ENCODE measurements around the gene PRDM16. TPM values are rescaled to one million over a fixed set of nuclear protein-coding genes. Genes with fewer than 3 reads are reported as not detected.

The PRDM16 gene
- total RNA-seq, 1 experiment from 2014 or later: 6.1 TPM

DNA sequence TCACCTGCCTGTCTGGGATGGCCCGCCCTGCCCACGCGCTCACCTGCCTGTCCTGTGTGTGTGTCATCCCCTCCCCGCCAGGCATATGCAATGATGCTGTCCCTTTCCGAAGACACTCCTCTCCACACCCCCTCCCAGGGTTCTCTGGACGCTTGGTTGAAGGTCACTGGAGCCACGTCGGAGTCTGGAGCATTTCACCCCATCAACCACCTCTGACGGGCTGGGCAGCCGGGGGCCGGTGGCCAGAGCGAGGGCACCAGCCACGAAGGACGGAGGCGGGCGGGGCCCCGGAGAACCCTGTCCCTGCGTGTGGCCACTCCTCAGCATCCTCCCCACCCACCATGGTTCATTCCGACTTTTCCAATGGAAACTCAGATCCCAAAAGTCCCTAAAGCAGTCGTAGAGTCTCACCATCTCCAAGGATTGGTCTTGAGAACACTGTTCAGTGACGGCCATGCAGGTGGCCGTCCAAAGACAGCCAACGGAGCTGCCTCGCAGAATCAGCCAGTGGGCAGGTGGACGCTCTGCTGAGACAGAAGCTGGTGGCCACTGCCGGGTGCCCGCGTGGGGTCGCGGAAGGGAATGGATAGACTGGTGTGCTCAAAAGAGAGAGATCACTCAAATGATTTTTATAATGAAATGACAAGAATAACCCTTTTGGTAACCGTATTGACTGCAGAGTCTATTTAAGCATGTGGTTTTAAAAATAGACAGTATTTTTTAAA lies 364.8 kb downstream of the PRDM16 start:
- Histone ChIP-seq H3K9me3 (ENCODE audit: control insufficient read depth in 1 of 2, insufficient read depth in 1 of 2, low read depth in 1 of 2, low read length in 2 of 2) (no peaks in the 10 kb centered on the region), H3K4me2 (ENCODE audit: low read length) (no peak overlapping the region), H3K36me3 (ENCODE audit: control insufficient read depth in 1 of 2, insufficient read depth in 2 of 2, low read length in 2 of 2) (no peaks in the 10 kb centered on the region), H3K27me3 (ENCODE audit: insufficient read depth, low read length) (no peaks in the 10 kb centered on the region), H2AFZ (ENCODE audit: low read depth, low read length, poor library complexity, severe bottlenecking) (no peak overlapping the region), H3K27ac (ENCODE audit: low read depth, low read length) (no peak overlapping the region), H3K4me3 (replicated peaks in 1 of 2; ENCODE audit: low read depth in 1 of 2, low read length in 2 of 2) (no peak overlapping the region), H4K20me1 (ENCODE audit: insufficient read depth) (no peaks in the 10 kb centered on the region), H3K9ac (ENCODE audit: low read length) (no peak overlapping the region), H3K9me2 (ENCODE audit: insufficient read depth) (no peaks in the 10 kb centered on the region), H3K79me2 (ENCODE audit: insufficient read depth, low read length) (no peaks in the 10 kb centered on the region), H3K4me1 (ENCODE audit: control insufficient read depth in 1 of 2, insufficient read depth in 2 of 2, low read length in 2 of 2) (no peaks in the 10 kb centered on the region)
- no TSS peak for BruUV-seq (replicated peaks)
- ChIA-PET RAD21 (ENCODE audit: low non-redundant PET in 1 of 2, low total read pairs in 2 of 2, uncharacterized antibody in 2 of 2, unreplicated experiment in 2 of 2) (interaction anchor here in 1 of 2 experiments (0.6 kb wide), 1 partner anchor 636 kb away, joined by 4 read pairs; no protein-coding TSS in a partner anchor), POLR2A (no interaction called here), CTCF (no interaction called here)
- ATAC-seq (no peak), DNase-seq (ENCODE audit: low read depth, low spot score) (no peak)
- TF ChIP-seq, protein P1, sequence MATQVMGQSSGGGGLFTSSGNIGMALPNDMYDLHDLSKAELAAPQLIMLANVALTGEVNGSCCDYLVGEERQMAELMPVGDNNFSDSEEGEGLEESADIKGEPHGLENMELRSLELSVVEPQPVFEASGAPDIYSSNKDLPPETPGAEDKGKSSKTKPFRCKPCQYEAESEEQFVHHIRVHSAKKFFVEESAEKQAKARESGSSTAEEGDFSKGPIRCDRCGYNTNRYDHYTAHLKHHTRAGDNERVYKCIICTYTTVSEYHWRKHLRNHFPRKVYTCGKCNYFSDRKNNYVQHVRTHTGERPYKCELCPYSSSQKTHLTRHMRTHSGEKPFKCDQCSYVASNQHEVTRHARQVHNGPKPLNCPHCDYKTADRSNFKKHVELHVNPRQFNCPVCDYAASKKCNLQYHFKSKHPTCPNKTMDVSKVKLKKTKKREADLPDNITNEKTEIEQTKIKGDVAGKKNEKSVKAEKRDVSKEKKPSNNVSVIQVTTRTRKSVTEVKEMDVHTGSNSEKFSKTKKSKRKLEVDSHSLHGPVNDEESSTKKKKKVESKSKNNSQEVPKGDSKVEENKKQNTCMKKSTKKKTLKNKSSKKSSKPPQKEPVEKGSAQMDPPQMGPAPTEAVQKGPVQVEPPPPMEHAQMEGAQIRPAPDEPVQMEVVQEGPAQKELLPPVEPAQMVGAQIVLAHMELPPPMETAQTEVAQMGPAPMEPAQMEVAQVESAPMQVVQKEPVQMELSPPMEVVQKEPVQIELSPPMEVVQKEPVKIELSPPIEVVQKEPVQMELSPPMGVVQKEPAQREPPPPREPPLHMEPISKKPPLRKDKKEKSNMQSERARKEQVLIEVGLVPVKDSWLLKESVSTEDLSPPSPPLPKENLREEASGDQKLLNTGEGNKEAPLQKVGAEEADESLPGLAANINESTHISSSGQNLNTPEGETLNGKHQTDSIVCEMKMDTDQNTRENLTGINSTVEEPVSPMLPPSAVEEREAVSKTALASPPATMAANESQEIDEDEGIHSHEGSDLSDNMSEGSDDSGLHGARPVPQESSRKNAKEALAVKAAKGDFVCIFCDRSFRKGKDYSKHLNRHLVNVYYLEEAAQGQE (IDR thresholded peaks at IDR 0.05; ENCODE audit: low read depth): no peak
- no peak for TF ChIP-seq ELF1 (IDR thresholded peaks at IDR 0.05; ENCODE audit: borderline replicate concordance, low read depth)
- no peak for TF ChIP-seq SIN3A (IDR thresholded peaks at IDR 0.05; ENCODE audit: low read depth)
- TF ChIP-seq, protein P2, sequence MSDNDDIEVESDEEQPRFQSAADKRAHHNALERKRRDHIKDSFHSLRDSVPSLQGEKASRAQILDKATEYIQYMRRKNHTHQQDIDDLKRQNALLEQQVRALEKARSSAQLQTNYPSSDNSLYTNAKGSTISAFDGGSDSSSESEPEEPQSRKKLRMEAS (IDR thresholded peaks at IDR 0.05): no peak
- TF ChIP-seq JUND (IDR thresholded peaks at IDR 0.05): no peak
- TF ChIP-seq YY1 (IDR thresholded peaks at IDR 0.05; ENCODE audit: extremely low read depth, insufficient replicate concordance, low read depth, low read length): no peak
- TF ChIP-seq ZBTB33 (IDR thresholded peaks at IDR 0.05; ENCODE audit: extremely low read depth, insufficient replicate concordance, low read length): no peak
- no peak for TF ChIP-seq CBX3 (IDR thresholded peaks at IDR 0.05; ENCODE audit: low read depth)
- TF ChIP-seq, protein P3, sequence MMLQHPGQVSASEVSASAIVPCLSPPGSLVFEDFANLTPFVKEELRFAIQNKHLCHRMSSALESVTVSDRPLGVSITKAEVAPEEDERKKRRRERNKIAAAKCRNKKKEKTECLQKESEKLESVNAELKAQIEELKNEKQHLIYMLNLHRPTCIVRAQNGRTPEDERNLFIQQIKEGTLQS (IDR thresholded peaks at IDR 0.05): no peak
- TF ChIP-seq SRF (IDR thresholded peaks at IDR 0.05; ENCODE audit: low read depth): no peak
- no peak for TF ChIP-seq FOSL1 (IDR thresholded peaks at IDR 0.05; ENCODE audit: low read depth)
- TF ChIP-seq EZH2phosphoT487 (IDR thresholded peaks at IDR 0.05; ENCODE audit: borderline replicate concordance): no peak
- TF ChIP-seq ZFX (IDR thresholded peaks at IDR 0.05): no peak
- TF ChIP-seq EGR1 (IDR thresholded peaks at IDR 0.05; ENCODE audit: low read depth): no peak
- TF ChIP-seq POLR2A (IDR thresholded peaks at IDR 0.05; ENCODE audit: borderline replicate concordance, extremely low read depth, insufficient read depth, insufficient read length): no peak
- intact Hi-C loops (cut with micrococcal nuclease): no loop called here
